OCI-LY3 (cell line): Measurements from ENCODE around the gene TMEM53.

ENCODE experiments used
- EZH2phosphoT487 ChIP-seq: fragments of 200-600 bp; shearing (Covaris generic); IDR thresholded peaks from 2 replicates; pipeline ENCODE4 v1.6.1; 2018; ENCODE audit warnings: antibody characterized with exemption, mixed run types, low read depth
- TF ChIP-seq, protein P1 (sequence below): fragments of 200-600, 300-600 bp; sonication (generic); IDR thresholded peaks from 2 replicates; pipeline ENCODE4 v1.5.1; 2014; ENCODE audit warnings: antibody characterized with exemption, low read length, low read depth

DNA sequence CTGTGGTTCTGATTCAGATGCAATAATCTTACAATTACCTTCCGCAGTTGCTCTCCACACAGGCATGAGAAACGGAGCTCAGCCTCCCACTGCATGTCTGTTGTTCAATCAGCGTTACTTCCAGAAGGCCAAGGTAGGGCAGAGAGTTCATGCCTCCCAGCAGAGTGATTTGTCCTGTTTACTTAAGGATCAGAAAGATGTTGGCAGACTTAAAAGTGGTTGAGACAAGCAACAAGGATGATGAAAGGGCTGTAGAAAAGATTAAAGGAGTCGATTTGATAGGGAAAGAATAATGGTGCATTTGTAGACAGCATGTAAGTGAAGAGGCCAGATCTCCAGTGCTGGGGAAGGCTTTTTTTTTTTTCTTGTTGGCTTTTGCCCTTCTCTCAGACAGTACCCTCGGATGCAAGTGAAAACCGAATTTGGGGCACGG lies 26.9 kb upstream of the TMEM53 start:
- TF ChIP-seq, protein P1, sequence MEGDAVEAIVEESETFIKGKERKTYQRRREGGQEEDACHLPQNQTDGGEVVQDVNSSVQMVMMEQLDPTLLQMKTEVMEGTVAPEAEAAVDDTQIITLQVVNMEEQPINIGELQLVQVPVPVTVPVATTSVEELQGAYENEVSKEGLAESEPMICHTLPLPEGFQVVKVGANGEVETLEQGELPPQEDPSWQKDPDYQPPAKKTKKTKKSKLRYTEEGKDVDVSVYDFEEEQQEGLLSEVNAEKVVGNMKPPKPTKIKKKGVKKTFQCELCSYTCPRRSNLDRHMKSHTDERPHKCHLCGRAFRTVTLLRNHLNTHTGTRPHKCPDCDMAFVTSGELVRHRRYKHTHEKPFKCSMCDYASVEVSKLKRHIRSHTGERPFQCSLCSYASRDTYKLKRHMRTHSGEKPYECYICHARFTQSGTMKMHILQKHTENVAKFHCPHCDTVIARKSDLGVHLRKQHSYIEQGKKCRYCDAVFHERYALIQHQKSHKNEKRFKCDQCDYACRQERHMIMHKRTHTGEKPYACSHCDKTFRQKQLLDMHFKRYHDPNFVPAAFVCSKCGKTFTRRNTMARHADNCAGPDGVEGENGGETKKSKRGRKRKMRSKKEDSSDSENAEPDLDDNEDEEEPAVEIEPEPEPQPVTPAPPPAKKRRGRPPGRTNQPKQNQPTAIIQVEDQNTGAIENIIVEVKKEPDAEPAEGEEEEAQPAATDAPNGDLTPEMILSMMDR, result no peak
- TF ChIP-seq EZH2phosphoT487, result no peak
